Nucleus accumbens (tissue), 56 donors: ENCODE results near the gene MMP28.

Experiments used
- DNase-seq, 56 donors: peaks; one replicate each; lab custom pipeline; 2025; lab: John Stamatoyannopoulos, UW

The MMP28 gene, protein sequence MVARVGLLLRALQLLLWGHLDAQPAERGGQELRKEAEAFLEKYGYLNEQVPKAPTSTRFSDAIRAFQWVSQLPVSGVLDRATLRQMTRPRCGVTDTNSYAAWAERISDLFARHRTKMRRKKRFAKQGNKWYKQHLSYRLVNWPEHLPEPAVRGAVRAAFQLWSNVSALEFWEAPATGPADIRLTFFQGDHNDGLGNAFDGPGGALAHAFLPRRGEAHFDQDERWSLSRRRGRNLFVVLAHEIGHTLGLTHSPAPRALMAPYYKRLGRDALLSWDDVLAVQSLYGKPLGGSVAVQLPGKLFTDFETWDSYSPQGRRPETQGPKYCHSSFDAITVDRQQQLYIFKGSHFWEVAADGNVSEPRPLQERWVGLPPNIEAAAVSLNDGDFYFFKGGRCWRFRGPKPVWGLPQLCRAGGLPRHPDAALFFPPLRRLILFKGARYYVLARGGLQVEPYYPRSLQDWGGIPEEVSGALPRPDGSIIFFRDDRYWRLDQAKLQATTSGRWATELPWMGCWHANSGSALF

DNA sequence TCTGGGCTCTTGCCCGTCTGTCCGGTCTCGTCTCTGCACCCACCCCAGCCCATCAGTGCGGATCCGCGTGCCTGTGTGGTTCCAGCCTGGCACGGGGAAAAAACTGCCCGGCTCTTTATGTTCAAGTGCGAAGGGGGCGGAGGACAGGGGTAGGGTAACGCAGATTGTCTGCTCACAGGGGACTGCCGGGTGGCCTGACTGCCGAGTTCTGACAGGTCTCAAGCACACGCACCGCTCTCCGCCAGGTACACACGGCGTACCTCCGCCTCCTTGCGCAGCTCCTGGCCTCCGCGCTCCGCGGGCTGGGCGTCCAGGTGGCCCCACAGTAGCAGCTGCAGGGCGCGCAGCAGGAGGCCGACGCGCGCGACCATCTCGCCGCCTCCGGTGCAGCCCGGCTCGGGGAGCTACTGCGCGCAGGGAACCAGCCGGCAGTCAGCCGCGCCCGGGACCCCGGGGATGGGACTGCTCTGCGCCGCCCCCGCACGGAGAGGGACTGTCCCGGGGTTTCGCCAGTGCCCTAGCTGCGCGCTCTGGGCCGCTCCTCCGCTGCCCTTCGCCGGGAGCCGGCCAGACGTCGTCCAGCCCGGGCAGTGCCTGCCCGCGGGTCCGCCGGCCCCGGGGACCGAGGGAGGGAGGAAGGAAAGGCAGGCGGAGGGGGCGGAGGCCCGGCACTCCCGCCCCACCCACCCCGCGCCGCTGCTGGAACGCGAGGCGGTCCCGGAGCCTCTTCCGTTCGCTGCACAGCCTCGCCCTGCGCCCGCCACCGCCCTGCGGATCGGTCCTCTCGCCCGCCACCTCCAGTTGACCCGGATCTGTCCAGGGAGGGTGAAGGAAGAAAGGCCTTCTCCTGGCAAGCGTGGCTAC lies at the start of gene MMP28:
Gene MMP28 (minus strand): TSS at position 635 of the 864 bp plus-strand sequence. CDS start 264 bp downstream, at position 371.
- peak in 3 of 56 donors; percentile 36 to 61 (median 47) for DNase-seq

DNA sequence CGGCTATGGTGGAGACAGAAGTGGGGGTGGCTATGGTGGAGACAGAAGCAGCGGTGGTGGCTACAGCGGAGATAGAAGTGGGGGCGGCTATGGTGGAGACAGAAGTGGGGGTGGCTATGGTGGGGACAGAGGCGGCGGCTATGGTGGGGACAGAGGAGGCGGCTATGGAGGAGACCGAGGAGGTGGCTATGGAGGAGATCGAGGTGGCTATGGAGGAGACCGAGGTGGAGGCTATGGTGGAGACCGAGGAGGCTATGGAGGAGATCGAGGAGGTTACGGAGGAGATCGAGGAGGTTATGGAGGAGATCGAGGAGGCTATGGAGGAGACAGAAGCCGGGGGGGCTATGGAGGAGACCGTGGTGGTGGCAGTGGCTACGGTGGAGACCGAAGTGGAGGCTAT lies 49.1 kb upstream of the MMP28 start:
- no peak for DNase-seq

DNA sequence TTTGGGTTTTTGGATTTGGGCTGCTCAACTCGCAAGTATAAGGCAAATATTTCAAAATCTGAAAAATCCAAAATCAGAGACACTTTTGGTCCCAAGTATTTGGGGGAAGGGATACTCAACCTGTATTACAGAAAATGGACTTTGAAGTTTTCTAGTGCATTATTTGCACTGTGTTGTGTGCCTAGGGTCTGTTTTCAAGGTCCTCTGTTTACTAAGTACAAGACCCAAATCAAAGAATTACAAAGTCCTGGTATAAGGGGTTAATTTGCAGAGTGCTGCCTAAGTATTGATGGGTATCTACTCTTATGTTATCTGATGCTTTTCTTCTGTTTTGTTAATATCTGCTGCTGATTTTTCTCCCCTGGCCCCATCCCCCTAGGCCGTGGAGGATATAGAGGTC lies 48.3 kb upstream of the MMP28 start:
- no peak for DNase-seq

DNA sequence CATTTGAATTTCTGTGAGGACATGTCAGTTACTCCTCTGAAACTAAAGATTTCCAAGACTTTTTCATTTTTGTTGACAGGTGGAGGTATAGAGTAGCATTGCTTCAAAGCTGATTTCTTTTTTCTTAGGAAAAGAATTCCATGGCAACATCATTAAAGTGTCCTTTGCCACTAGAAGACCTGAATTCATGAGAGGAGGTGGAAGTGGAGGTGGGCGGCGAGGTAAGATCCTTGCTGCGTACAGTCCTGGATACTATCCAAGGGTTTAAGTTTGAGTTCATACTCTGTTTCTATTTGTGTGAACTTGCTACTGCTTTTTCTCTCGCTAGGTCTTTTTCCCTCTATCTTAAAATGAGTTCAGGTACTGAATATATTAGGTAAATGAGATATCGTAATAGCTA lies 46.8 kb upstream of the MMP28 start:
- peak in 4 of 56 donors; percentile 2 to 24 (median 17) for DNase-seq

DNA sequence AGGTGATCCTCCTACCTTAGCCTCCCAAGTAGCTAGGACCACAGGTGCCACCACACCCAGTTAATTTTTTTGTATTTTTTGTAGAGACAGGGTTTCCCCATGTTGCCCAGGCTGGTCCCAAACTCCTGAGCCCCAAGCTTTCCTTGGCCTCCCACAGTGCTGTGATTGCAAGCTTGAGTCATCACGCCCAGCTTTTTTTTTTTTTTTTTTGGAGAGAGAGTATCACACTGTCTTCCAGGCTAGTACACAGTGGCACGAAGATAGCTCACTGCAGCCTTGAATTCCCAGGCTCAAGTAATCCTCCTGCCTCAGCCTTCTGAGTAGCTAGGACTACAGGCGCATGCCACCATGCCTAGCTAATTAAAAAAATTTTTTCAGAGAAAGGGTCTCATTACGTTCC lies 46.1 kb upstream of the MMP28 start:
- peak in 1 of 56 donors; percentile 8 for DNase-seq

DNA sequence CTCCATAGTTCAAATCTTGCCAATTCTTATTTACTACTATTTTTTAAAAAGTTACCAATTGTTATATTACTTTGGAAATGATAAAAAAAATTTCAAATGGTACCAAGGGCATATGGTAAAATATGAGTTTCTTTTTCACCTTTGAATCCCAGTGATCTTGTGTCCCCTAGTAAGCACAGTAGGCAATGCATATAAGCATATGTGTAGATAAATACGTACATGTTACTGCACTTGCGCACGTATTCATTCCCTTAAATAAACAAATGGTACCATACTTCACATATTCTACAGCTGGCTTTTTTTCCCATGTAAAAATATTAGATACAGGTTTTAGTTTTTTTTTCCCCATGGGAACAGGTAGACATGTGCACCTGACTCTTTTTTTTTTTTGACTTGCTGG lies 45.7 kb upstream of the MMP28 start:
- DNase-seq: no peak

GRCh38 chr17:35825206-35825605 lies 29.8 kb upstream of the MMP28 start:
- no peak for DNase-seq

DNA sequence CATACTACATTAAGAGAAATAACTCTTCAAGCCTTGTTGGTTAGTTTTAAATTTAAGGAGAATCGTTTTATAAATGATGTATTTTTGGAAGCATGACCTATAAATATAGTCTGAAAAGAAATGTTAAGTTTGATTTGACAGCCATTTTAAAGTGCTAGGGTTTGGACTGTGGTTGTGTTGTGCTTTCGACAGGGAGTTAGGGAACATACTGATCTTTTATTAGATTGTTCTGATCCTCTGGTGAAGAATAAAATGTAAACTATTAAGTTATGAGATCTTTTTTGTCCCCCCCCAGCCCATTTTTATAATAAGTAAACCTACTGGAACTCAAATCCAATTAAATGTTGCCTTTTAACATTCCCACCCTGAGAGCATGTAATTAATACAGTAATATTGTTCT lies 25.9 kb upstream of the MMP28 start:
- no peak for DNase-seq

DNA sequence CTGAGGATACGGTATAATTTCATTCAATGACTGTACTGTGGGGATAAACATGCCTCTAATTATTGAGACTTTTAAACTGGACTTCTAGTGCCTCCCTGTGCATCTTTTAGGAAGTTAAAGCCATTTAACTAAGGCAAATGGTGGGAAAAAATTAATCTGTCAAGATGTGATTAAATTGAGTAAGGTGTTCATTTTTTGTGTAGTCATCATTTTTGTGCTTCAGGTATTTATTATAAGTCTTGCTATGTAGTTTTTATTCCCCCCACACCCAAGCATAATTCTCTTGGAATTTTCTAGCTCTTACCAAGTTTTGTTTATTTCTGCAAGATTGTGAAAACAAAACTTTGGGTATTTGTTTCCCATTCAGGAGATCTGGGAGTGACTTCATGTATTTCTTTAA lies 24.0 kb upstream of the MMP28 start:
- no peak for DNase-seq

- no peak for DNase-seq
Observed at GRCh38 chr17:35817196-35817595, 21.8 kb upstream of the MMP28 start.

- DNase-seq: no peak
Observed at GRCh38 chr17:35816723-35817122, 21.3 kb upstream of the MMP28 start.

GRCh38 chr17:35812456-35812855 lies 17.0 kb upstream of the MMP28 start:
- DNase-seq: no peak

DNA sequence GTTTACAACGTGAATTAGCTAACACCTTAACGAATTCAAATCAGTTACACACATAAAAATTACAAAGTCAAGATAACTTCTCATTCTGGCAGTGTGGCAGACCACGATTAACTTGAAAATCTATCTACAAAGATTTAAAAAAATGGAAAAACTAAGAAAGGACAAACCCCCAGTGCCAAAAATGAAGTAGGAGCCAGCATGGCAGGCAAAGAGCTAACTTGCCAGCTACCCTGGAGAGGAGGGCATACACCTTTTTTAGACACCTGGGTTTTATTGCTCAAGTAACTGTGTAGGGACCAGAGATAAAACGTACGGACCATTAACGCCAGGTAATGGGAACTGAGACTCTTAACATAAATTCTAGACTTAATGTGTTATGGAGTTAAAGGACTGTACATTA lies 16.3 kb upstream of the MMP28 start:
- no peak for DNase-seq

GRCh38 chr17:35809855-35810461 lies 14.5 kb upstream of the MMP28 start:
- peak in 1 of 56 donors; percentile 65 for DNase-seq

DNA sequence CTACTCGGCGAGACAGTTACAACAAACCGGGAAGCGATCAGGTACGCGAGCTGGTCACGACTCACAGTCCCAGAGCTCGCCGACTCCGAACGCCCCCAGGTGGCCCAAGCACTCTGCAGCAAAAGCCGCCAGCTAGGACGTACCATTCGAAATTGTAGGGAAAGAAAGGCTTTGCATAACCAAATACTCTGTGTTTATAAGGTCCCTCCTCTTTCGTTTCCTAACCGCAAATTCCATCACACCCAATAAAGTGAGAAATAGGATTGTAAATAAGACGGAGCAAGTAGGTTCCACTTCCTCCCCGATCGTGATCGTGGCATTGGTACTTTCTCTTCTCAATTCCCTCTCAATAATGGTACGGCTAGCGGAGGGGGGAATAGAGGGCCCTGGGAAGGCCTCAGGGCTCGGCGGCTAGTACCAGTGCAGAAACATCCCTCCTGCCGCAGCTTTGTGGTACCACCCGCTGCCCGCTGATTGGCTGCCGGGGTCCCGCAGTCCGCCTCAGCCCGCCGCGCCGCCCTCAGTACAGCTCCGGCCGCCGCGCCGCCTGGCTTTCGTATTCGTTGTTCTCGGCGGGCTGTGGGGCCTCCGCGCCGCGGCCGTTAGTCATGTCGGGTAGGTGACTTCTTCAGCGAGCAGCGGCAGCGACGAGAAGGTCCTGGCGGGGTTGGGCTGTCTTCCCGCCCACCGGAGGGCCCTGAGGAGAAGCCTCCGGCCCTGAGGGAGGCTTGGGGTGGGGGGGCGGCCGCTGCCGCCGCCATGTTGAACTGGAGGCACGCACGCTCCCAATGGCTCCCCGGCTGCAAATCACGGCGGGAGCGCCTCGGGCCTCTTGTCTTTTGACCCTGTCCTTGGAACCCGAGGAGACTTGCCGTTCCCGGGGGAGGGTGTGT lies 13.8 kb upstream of the MMP28 start, which contains the start of gene TAF15:
Gene TAF15 (plus strand): TSS at position 523 of the 893 bp plus-strand sequence. CDS start 86 bp downstream, at position 609.
- peak; percentile 68 to 98 (median 94) for DNase-seq

- DNase-seq: no peak
Observed at GRCh38 chr17:35808240-35808961, 13.0 kb upstream of the MMP28 start.

- DNase-seq: no peak
Observed at GRCh38 chr17:35807371-35808144, 12.1 kb upstream of the MMP28 start.

- peak in 21 of 56 donors; percentile 13 to 77 (median 31) for DNase-seq
Observed at GRCh38 chr17:35804658-35805192, 9.3 kb upstream of the MMP28 start.
